H1 (cell line): ENCODE measurements around the gene PTTG1IP. TPM values are rescaled to one million over a fixed set of nuclear protein-coding genes. Genes with fewer than 3 reads are reported as not detected.
A peak's percentile ranks its signal among the peaks of the same experiment; 100 is the strongest.

Experiments
- CTCF ChIA-PET: fragments of 300-600 bp; sonication (Branson Sonifier 250); formaldehyde crosslinking; loops from one replicate; lab custom pipeline; 2021; ENCODE audit not compliant: partially characterized antibody; lab: Charles Lee
- POLR2A ChIA-PET: fragments of 300-600 bp; sonication (Branson Sonifier 250); formaldehyde crosslinking; loops from one replicate; lab custom pipeline; 2021; ENCODE audit warnings: inconsistent platforms; ENCODE audit not compliant: partially characterized antibody; lab: Charles Lee
- DNase-seq, 2 experiments: peaks; one replicate each; pipeline versions ENCODE4 v3.0.0 to v3.0.0-alpha.2; 2010 to 2022; ENCODE audit warnings: low spot score in 2 of 2, low read depth in 1 of 2, mixed read lengths in 1 of 2
- FAIRE-seq: peaks from 2 replicates; lab custom pipeline; 2011; peaks lifted over from hg19 to GRCh38; lab: Jason Lieb, UNC
- H2AFZ ChIP-seq: 2 replicates; pipeline ENCODE4 v1.8.1; 2012; ENCODE audit warnings: low read length, inconsistent platforms
- H2AK5ac ChIP-seq: 2 replicates; pipeline ENCODE4 v1.6.1; 2013; ENCODE audit warnings: low read depth, low read length
- H2BK120ac ChIP-seq: replicated peaks from 2 replicates; pipeline ENCODE3; 2013; ENCODE audit warnings: low read depth, low read length, inconsistent platforms
- H2BK12ac ChIP-seq: 2 replicates; pipeline ENCODE4 v1.6.1; 2013; ENCODE audit warnings: low read depth, low read length
- H2BK15ac ChIP-seq: 2 replicates; pipeline ENCODE4 v1.6.1; 2013; ENCODE audit warnings: low read length
- H2BK20ac ChIP-seq: 2 replicates; pipeline ENCODE4 v1.6.1; 2013; ENCODE audit warnings: low read length
- H2BK5ac ChIP-seq: 2 replicates; pipeline ENCODE4 v1.6.1; 2013; ENCODE audit warnings: low read depth, low read length
- H3K14ac ChIP-seq: 2 replicates; pipeline ENCODE4 v1.6.1; 2013; ENCODE audit warnings: inconsistent platforms; ENCODE audit not compliant: insufficient read length
- H3K18ac ChIP-seq: 2 replicates; pipeline ENCODE4 v1.6.1; 2013; ENCODE audit warnings: low read length; ENCODE audit errors: extremely low read depth
- H3K23ac ChIP-seq: 2 replicates; pipeline ENCODE4 v1.6.1; 2013; ENCODE audit warnings: inconsistent platforms; ENCODE audit not compliant: insufficient read length
- H3K23me2 ChIP-seq: 2 replicates; pipeline ENCODE4 v1.6.1; 2013; ENCODE audit warnings: low read depth, low read length
- H3K27ac ChIP-seq: 2 replicates; pipeline ENCODE4 v1.6.1; 2011; ENCODE audit warnings: low read depth, low read length, inconsistent platforms
- H3K27me3 ChIP-seq, 4 experiments: replicated peaks in 1 of 4; 1 replicate in 1 of 4; 2 replicates in 3 of 4; pipeline versions ENCODE4 v1.6.1 to v1.8.1; 2011 to 2013; ENCODE audit warnings: low read length in 3 of 4, mild to moderate bottlenecking in 3 of 4, inconsistent platforms in 2 of 4, mixed read lengths in 2 of 4, moderate library complexity in 1 of 4; ENCODE audit not compliant: control insufficient read depth in 3 of 4, insufficient read depth in 3 of 4; ENCODE audit errors: extremely low read depth in 1 of 4
- H3K36me3 ChIP-seq, 4 experiments: 2 replicates each; pipeline versions ENCODE4 v1.6.1 to v1.8.1; 2011 to 2013; ENCODE audit warnings: mild to moderate bottlenecking in 4 of 4, low read length in 3 of 4, moderate library complexity in 2 of 4, control low read depth in 1 of 4, inconsistent platforms in 1 of 4; ENCODE audit not compliant: insufficient read depth in 4 of 4, control insufficient read depth in 2 of 4
- H3K4ac ChIP-seq: replicated peaks from 2 replicates; pipeline ENCODE3; 2013; ENCODE audit warnings: low read length, low read depth, mixed read lengths, inconsistent platforms; ENCODE audit not compliant: insufficient read length
- H3K4me1 ChIP-seq, 4 experiments: replicated peaks in 1 of 4; 1 replicate in 1 of 4; 2 replicates in 3 of 4; pipeline versions ENCODE4 v1.6.1 to v1.8.1; 2011 to 2013; ENCODE audit warnings: low read length in 3 of 4, inconsistent platforms in 2 of 4, mixed read lengths in 1 of 4; ENCODE audit not compliant: insufficient read depth in 4 of 4, control insufficient read depth in 3 of 4
- H3K4me2 ChIP-seq, 2 experiments: 2 replicates each; pipeline versions ENCODE4 v1.6.1 to v1.8.1; 2011 to 2013; ENCODE audit warnings: low read depth in 2 of 2, low read length in 2 of 2, control low read depth in 1 of 2, inconsistent platforms in 1 of 2, mild to moderate bottlenecking in 1 of 2; ENCODE audit not compliant: insufficient read depth in 1 of 2
- H3K4me3 ChIP-seq, 4 experiments: fragments of 200-600, 300-600 bp in 1 of 4; sonication (generic), shearing (Covaris generic), sonication (Bioruptor Twin) in 1 of 4; 2 replicates each; pipeline versions ENCODE4 v1.5.1 to v1.8.1; 2011 to 2016; ENCODE audit warnings: low read length in 4 of 4, low read depth in 3 of 4, control low read depth in 2 of 4, inconsistent platforms in 2 of 4, mild to moderate bottlenecking in 2 of 4, mixed read lengths in 1 of 4, moderate library complexity in 1 of 4; ENCODE audit not compliant: insufficient read depth in 2 of 4; ENCODE audit errors: extremely low read depth in 1 of 4
- H3K56ac ChIP-seq: replicated peaks from 2 replicates; pipeline ENCODE3; 2013; ENCODE audit warnings: low read depth, mild to moderate bottlenecking, mixed read lengths, low read length, inconsistent platforms; ENCODE audit not compliant: insufficient read length
- H3K79me1 ChIP-seq: 2 replicates; pipeline ENCODE4 v1.6.1; 2013; ENCODE audit warnings: low read depth, low read length, control low read depth
- H3K79me2 ChIP-seq, 2 experiments: 2 replicates each; pipeline versions ENCODE4 v1.6.1 to v1.8.1; 2012 to 2013; ENCODE audit warnings: low read length in 2 of 2, mild to moderate bottlenecking in 2 of 2, inconsistent platforms in 1 of 2; ENCODE audit not compliant: insufficient read depth in 2 of 2, control insufficient read depth in 1 of 2
- H3K9ac ChIP-seq, 4 experiments: replicated peaks in 1 of 4; 1 replicate in 1 of 4; 2 replicates in 3 of 4; pipeline versions ENCODE4 v1.6.1 to v1.8.1; 2011 to 2013; ENCODE audit warnings: low read depth in 3 of 4, low read length in 3 of 4, control low read depth in 2 of 4, mild to moderate bottlenecking in 2 of 4, moderate library complexity in 2 of 4, inconsistent platforms in 1 of 4; ENCODE audit errors: extremely low read depth in 1 of 4
- H3K9me3 ChIP-seq, 2 experiments: 2 replicates each; pipeline versions ENCODE4 v1.6.1 to v1.8.1; 2012 to 2013; ENCODE audit warnings: mild to moderate bottlenecking in 2 of 2, moderate library complexity in 2 of 2, control low read depth in 1 of 2, inconsistent platforms in 1 of 2, low read depth in 1 of 2, low read length in 1 of 2, mixed read lengths in 1 of 2; ENCODE audit not compliant: insufficient read depth in 2 of 2
- H4K20me1 ChIP-seq, 2 experiments: replicated peaks in 1 of 2; 2 replicates each; pipeline versions ENCODE3 to v1.8.1; 2011 to 2013; ENCODE audit warnings: inconsistent platforms in 2 of 2, low read length in 2 of 2, mild to moderate bottlenecking in 1 of 2; ENCODE audit not compliant: insufficient read depth in 2 of 2, control insufficient read depth in 1 of 2
- H4K5ac ChIP-seq: 2 replicates; pipeline ENCODE4 v1.6.1; 2013; ENCODE audit warnings: low read length, low read depth, mixed read lengths, inconsistent platforms; ENCODE audit not compliant: insufficient read length
- H4K8ac ChIP-seq: 2 replicates; pipeline ENCODE4 v1.8.0; 2013; ENCODE audit warnings: mild to moderate bottlenecking, moderate library complexity, low read length, inconsistent platforms; ENCODE audit not compliant: insufficient read depth; ENCODE audit errors: extremely low read depth
- H4K91ac ChIP-seq: replicated peaks from 2 replicates; pipeline ENCODE3; 2013; ENCODE audit warnings: low read length, mixed read lengths, inconsistent platforms; ENCODE audit not compliant: insufficient read length
- ATF3 ChIP-seq: IDR thresholded peaks from 2 replicates; pipeline ENCODE4 v1.6.1; 2011; ENCODE audit warnings: low read depth, mild to moderate bottlenecking, low read length; ENCODE audit not compliant: insufficient read depth
- SP2 ChIP-seq: IDR thresholded peaks from 2 replicates; pipeline ENCODE4 v1.6.1; 2012; ENCODE audit warnings: mild to moderate bottlenecking, low read length, inconsistent platforms
- TEAD4 ChIP-seq: IDR thresholded peaks from 2 replicates; pipeline ENCODE4 v1.6.1; 2012; ENCODE audit warnings: low read depth, low read length, inconsistent platforms, mixed read lengths
- WGBS, 2 experiments: shearing (Covaris generic) in 1 of 2; methylation state at CpG; one replicate each; pipeline versions ENCODE4 v1.1.6 to v1.1.7; 2013 to 2015; ENCODE audit warnings: low lambda C conversion rate in 2 of 2, mixed read lengths in 2 of 2, inconsistent platforms in 1 of 2, low coverage in 1 of 2, missing lambda C conversion rate in 1 of 2; ENCODE audit not compliant: insufficient replicate concordance in 2 of 2, insufficient coverage in 1 of 2, insufficient read length in 1 of 2; ENCODE audit errors: extremely low coverage in 1 of 2, missing lambda C conversion rate in 1 of 2; 5-methylcytosine and 5-hydroxymethylcytosine counted together
- polyA plus RNA-seq, 7 experiments: library from polyadenylated mRNA; depleted of rRNA in 3 of 7; stranded (reverse) in 5 of 7; unstranded in 2 of 7; fragments of >200 nt in 5 of 7; fragments of 200-250 nt in 2 of 7; gene quantifications; 1 replicate in 5 of 7; 2 replicates in 1 of 7; 4 replicates in 1 of 7; pipeline versions ENCODE4 v1.2.1 to v1.2.3, GENCODE V29; 2011 to 2013; ENCODE audit warnings: missing spikeins in 2 of 7, mixed read lengths in 2 of 7
- total RNA-seq: library from RNA; stranded (reverse); fragmentation: NEBNext Ultra II Directional; extraction: Animal tissue kit (Norgen Biotek cat#: 25700); gene quantifications from 2 replicates; pipeline ENCODE4 v1.2.1, GENCODE V29; 2021

PTTG1IP gene
- total and polyA plus RNA-seq, 2 of the 8 experiments (the other 6 are each of a cell fraction or from before 2014, with no cell fraction given): 90.8 to 130 TPM

GRCh38 chr21:44834231-44834950 is 39.1 kb downstream of the PTTG1IP start:
- H3K4ac ChIP-seq: no peak overlapping the region
- no peak overlapping the region for H2BK5ac ChIP-seq
- 0 out of 2 replicates have a peak overlapping the region, but pooled peaks have one; percentile 24 for H2AK5ac ChIP-seq
- no peak overlapping the region for H4K8ac ChIP-seq
- FAIRE-seq: no peak
- no peaks in the 10 kb centered on the region for H4K20me1 ChIP-seq
- no peak overlapping the region for H2BK15ac ChIP-seq
- ChIA-PET POLR2A (no interaction called here), CTCF (no interaction called here)
- DNase-seq: no peak
- no peak overlapping the region for H3K56ac ChIP-seq
- 91% methylated on average over 26 of the region's 26 CpGs; no CpG with 5 or more reads in 1 of the 2 experiments for WGBS, 2 experiments
- H3K79me2 ChIP-seq: no peaks in the 10 kb centered on the region
- no peaks in the 10 kb centered on the region for H3K27me3 ChIP-seq
- H3K9ac ChIP-seq: no peak overlapping the region
- TF ChIP-seq ATF3: no peak
- no peak for TF ChIP-seq SP2
- no peak for TF ChIP-seq TEAD4
- no peak overlapping the region for H2BK20ac ChIP-seq
- no peak overlapping the region for H3K18ac ChIP-seq
- H3K14ac ChIP-seq: no peak overlapping the region
- no peak overlapping the region for H2BK120ac ChIP-seq
- H3K4me2 ChIP-seq: no peak overlapping the region
- H4K5ac ChIP-seq: no peak overlapping the region
- no peaks in the 10 kb centered on the region for H3K79me1 ChIP-seq
- H3K23me2 ChIP-seq: no peaks in the 10 kb centered on the region
- no peaks in the 10 kb centered on the region for H3K36me3 ChIP-seq
- H2BK12ac ChIP-seq: peak overlapping the region; percentile 33; the same call in 1 of the 2 replicates
- H3K4me3 ChIP-seq: no peak overlapping the region
- no peak overlapping the region for H3K23ac ChIP-seq
- H4K91ac ChIP-seq: no peak overlapping the region
- peaks cover under 1 to 3% of the 10 kb centered on the region in 2 experiments; a peak in 2 of 4 replicates for H3K9me3 ChIP-seq
- H2AFZ ChIP-seq: no peak overlapping the region
- H3K4me1 ChIP-seq: no peaks in the 10 kb centered on the region; a peak in 2 of 7 replicates
- no peak overlapping the region for H3K27ac ChIP-seq
